Iris pigment epithelial cell (primary cell): ENCODE results near the gene TEX13B.

Experiments used
- DNase-seq: peaks from one replicate; pipeline ENCODE4 v3.0.0-alpha.2; 2011; ENCODE audit warnings: low read depth

Gene TEX13B

DNA sequence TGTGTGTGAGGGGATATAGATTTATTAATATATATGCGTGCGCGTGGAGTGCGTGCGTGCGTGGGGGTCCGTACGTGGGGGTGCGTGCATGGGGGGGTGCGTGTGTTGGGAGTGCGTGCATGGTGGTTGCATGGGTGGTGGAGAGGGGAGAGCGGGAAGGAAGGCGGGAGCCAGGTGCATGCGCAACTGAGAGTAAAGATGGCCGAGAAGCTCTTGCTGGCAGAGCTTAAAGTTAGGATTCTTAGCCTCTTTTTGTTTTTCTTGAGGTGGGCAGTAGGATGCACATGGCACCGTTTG is 45.8 kb downstream of the TEX13B start:
- no peak for DNase-seq

DNA sequence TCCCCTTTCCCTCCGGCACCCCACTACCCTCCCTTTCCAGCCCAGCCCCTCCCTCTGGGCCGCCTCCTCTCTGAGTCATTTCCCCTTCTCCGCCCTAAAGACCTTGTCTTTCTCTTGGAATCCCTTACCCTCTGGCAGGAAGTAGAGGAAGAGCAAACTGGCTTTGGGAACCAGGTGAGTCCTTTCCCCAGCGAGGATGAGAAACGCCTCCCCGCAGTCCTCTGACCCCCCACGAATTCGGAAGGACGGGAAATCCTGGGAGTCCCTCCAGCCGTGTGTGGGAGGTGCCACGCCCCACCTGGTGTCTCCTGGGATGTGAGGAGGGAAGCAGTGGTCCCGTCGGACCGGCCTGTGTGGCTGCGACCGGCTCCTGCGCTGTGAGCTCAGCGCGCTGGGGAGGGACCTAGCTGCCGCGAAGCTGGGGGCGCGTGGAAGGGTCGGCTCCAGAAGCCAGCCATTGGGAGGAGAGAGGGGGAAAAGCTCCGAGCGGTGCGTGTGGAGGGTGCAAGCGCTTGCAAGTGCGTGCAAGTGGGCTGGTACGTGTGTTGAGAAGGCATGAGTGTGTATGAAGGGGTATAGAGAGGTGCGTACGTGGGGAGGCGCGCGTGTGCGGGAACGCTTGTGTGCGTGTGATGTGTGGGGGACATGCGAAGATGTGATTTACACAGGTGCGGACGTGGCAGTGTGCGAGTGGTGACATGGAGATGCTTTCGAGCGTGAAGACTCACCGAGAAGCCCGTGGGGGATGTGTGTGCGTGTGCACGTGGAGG is 46.3 kb downstream of the TEX13B start:
- DNase-seq: peak; percentile 18

DNA sequence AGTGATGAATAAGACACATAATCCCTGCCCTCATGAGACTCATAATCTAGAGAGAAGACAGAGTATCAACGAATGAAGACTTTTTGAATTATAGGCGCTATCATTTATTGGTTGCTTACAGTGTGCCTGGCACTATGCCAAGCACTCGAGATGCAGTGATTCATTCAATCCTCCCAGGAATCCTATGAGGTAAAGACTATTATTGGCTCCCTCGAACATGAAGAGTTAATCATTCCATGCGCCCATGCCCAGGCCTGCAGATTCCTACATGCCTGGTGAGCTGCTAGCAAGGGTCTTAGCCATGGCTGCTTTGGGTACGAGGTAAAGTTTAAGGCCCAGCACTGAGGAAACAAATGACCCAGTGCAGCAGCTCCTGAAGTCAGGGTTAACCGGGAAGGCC is 47.0 kb downstream of the TEX13B start:
- peak; percentile 49 for DNase-seq

DNA sequence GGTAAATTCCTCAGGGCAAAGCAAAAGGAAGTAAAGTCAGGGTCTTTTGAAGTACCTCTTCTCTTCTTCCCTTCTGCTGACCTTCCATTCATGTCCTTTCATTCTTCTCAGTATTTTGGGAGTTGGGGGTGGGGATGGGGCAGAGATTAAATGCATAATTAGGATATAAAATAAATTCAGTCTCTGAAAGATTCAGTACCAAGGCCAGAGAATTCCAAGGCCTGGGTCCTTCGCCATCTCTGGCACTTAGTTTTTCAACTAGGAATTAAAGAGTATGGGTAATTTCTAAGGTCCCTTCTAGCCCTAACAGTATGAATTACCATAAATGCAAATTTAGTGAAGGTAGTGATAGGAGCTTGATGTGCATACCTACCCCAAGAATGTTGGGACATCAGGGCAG is 47.9 kb downstream of the TEX13B start:
- no peak for DNase-seq
